Measurements from ENCODE around the gene TLL1.

TLL1 gene

GRCh38 chr4:165894159-165894558, 21.1 kb downstream of the TLL1 start:
- no peak for DNase-seq (ENCODE audit: low spot score)

GRCh38 chr4:165905405-165906027, 32.5 kb downstream of the TLL1 start:
- peak; percentile 88 for DNase-seq (ENCODE audit: low spot score)

GRCh38 chr4:165906272-165906671, 33.2 kb downstream of the TLL1 start:
- peak; percentile 13 for DNase-seq (ENCODE audit: low spot score)

- no peak for DNase-seq (ENCODE audit: low spot score)
These were observed 36.9 kb downstream of the TLL1 start for GRCh38 chr4:165909947-165910346.

GRCh38 chr4:165915215-165915614, 42.2 kb downstream of the TLL1 start:
- DNase-seq (ENCODE audit: low spot score), result no peak

GRCh38 chr4:165921546-165921945, 48.5 kb downstream of the TLL1 start:
- DNase-seq (ENCODE audit: low spot score), result no peak

GRCh38 chr4:165922747-165923146, 49.7 kb downstream of the TLL1 start:
- no peak for DNase-seq (ENCODE audit: low spot score)

GRCh38 chr4:165926307-165926706, 53.3 kb downstream of the TLL1 start:
- DNase-seq (ENCODE audit: low spot score), result peak; percentile 24

GRCh38 chr4:165927366-165927765, 54.3 kb downstream of the TLL1 start:
- no peak for DNase-seq (ENCODE audit: low spot score)

- no peak for DNase-seq (ENCODE audit: low spot score)
These were observed 54.8 kb downstream of the TLL1 start for GRCh38 chr4:165927815-165928214.

- no peak for DNase-seq (ENCODE audit: low spot score)
These were observed 55.6 kb downstream of the TLL1 start for GRCh38 chr4:165928601-165929000.

GRCh38 chr4:165929662-165930061, 56.6 kb downstream of the TLL1 start:
- no peak for DNase-seq (ENCODE audit: low spot score)

- DNase-seq (ENCODE audit: low spot score), result no peak
These were observed 58.7 kb downstream of the TLL1 start for GRCh38 chr4:165931741-165932140.

GRCh38 chr4:165944900-165945299, 71.9 kb downstream of the TLL1 start:
- no peak for DNase-seq (ENCODE audit: low spot score)

- DNase-seq (ENCODE audit: low spot score), result no peak
These were observed 73.0 kb downstream of the TLL1 start for GRCh38 chr4:165945991-165946390.

- no peak for DNase-seq (ENCODE audit: low spot score)
These were observed 74.0 kb downstream of the TLL1 start for GRCh38 chr4:165947019-165947418.

- no peak for DNase-seq (ENCODE audit: low spot score)
These were observed 80.1 kb downstream of the TLL1 start for GRCh38 chr4:165953181-165953580.

GRCh38 chr4:165963621-165964020, 90.6 kb downstream of the TLL1 start:
- no peak for DNase-seq (ENCODE audit: low spot score)

- DNase-seq (ENCODE audit: low spot score), result no peak
These were observed 91.6 kb downstream of the TLL1 start for GRCh38 chr4:165964591-165964990.

GRCh38 chr4:165965503-165965902, 92.5 kb downstream of the TLL1 start:
- DNase-seq (ENCODE audit: low spot score), result no peak

GRCh38 chr4:165966833-165967232, 93.8 kb downstream of the TLL1 start:
- DNase-seq (ENCODE audit: low spot score), result no peak

- DNase-seq (ENCODE audit: low spot score), result no peak
These were observed 94.4 kb downstream of the TLL1 start for GRCh38 chr4:165967486-165967885.

GRCh38 chr4:165970703-165971420, 97.8 kb downstream of the TLL1 start:
- no peak for DNase-seq (ENCODE audit: low spot score)

- DNase-seq (ENCODE audit: low spot score), result no peak
These were observed 98.4 kb downstream of the TLL1 start for GRCh38 chr4:165971446-165971845.
